Fibroblast of peridontal ligament (primary cell): ENCODE data around the gene CCDC192.
"Not testable (repeated sequence)": the region's sequence is repeated elsewhere in the genome, so short reads cannot be mapped to it uniquely, and the experiment has no call there.

Source experiments
- DNase-seq: peaks from one replicate; pipeline ENCODE4 v3.0.0-alpha.2; 2010; ENCODE audit errors: extremely low read depth

The CCDC192 gene

DNA sequence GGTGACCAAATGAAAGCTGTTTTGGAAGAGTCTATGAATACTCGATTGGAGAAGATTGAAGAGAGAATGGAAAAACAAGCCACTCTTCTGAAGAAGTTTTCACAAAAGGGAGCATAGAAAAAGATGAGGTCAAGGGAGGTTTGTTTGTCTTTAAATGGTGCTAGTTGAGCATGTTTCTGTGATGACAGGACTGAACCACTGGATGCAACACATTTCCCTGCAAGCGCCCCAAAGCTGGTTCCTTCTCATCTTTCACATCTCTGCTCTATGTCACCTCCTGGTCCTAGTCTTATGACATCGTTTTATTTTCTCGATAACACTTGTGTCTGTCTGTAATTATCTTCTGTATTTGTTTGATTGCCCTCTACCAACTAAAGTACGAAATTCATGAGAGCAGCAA, 3.8 kb upstream of the CCDC192 start:
- no peak for DNase-seq

DNA sequence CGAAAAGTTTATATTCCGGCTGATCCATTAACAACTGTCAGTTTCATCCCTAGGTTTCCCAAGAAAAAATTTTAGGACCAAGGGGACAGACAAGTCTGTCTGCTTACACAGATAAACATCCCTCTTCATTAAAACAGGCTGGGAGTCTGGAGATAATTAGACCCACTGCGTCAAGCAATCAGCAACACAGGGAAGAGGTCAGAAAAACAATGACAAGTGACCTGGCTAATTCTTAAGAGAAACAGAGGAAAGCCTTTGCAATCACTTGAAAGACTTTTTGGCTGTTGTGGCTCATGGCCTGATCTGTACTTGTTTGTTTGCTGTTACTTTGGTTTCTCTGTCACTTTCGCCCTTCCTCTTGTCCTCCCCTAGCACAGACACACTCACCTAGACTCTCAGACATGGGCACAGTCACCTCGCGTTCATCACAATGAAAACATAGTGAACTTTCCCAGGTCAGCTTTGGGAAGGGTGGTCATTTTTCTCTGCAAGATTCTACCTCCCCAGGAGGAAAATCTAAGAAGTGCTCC, 2.9 kb upstream of the CCDC192 start:
- DNase-seq = no peak

DNA sequence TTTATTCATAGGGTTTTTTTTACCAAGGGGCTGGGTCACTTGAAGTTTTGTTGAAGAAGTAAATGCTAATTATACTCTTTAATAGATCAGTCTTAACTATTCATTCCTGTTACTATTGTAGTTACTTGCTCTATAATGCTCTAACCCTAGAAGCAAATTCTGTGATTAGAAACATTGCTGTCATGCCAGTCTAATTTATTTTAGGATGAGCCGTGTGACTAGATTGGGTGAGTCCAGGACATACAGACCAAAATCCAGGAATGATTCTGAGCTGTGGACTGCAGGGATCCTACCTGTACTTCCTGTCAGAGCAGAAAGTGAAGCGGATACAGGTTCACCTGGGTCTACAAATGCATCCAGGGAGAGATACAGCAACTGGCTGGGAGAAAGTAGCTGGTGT, 757 bp upstream of the CCDC192 start:
- no peak for DNase-seq

DNA sequence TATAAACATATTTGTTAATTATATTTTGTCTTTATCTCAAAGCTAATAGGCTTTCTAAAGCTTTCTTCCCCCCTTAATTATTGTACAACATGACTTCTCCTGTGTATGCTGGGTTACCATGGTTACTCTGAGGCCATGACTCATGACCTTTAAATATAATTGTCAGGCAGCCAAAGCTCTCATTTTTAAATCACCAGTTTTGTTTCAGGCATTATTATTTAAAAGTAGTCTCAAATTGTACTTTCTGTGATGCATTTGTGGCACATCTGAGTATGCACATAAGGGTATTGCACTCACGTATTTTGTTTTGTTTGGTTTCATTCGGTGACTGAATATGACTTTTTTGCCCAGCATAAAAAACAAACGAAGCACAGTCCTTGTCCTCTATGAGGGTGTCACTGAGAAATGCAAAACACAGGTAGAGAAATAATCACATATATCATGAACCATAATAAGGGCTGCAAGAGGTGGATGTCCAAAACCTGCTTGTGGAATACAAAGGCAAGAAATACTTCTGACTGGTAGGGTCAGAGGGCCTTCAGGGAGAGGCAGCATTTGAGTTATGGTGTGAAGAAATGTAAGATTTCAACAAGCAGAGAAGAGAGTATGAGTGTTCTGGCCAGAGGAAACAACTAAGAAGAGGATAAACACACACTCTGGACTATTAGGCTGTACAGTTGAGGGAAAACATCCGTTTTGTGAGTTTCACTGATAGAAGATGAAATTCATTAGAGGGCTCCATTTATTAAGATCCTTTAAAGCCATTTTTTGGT, 2.1 kb downstream of the CCDC192 start:
- peak; percentile 91 for DNase-seq

DNA sequence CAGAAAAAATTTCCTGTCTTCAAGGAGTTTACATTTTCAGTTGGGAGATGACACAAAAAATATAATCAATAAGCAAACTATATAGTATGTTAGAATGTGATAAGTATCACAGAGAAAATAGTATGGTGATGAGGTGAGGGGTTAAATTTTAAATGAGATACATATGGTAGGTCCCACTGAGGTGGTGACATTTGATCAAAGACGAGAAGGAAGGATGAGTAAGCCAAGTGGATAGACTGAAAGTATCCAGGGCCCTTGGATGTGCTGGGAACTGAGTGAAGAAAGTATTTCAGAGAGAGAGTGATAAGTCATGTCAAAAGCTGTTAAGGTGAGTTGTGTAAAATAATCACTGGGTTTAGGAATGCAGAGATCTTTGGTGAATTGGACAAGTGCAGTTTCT, 3.5 kb downstream of the CCDC192 start:
- DNase-seq = no peak

DNA sequence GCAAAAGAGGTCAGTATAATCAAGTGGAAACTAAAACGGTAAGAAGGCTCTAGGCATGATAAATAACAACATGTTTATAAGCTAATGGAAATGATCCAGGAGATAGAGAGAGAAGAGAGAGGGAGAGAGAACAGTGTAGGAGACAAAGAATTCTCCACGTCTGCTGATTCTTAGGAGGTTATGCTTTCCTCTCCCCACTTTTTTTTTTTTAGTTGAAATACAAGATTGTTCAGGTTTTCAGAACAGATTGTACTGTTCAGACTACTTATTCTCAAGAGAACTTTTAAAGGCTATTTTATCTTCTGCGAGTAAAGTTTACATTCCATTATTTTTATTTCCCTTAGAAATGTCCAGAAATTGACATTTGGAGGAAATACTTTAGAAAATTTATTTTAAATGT, 4.0 kb downstream of the CCDC192 start:
- no peak for DNase-seq

DNA sequence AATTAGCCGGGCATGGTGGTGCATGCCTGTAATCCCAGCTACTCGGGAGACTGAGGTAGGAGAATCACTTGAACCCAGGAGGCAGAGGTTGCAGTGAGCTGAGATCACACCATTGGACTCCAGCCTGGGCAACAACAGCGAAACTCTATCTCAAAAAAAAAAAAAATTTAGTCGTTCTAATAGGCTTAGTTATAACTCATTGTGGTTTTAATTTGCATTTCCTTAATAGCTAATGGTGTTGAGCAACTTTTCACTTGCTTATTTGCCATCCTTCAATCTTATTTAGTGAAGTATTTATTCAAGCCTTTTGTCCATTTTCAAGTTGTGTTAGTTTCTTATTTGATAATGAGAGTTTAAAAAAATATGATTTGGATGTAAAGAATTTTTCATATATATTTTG, 9.9 kb downstream of the CCDC192 start:
- DNase-seq = not testable (repeated sequence)

DNA sequence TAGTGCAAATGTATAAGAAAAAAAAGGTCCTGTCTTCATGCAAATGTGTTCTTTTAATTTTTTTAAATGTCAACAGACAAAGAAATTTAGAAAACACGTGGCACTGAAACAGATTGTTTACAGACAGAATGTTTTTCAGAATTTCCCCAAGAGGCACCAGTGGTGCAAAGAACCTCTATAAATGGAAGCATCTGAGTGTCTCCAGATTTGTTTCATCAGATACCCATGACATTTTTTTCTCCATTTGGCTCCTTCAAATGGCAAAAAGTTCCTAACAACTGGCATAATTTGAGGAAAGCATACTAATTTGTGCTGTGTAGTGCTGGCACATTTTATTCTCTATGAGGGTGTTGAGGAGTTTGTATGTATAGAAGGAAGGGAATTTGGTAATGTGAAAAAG, 15.0 kb downstream of the CCDC192 start:
- DNase-seq = no peak

DNA sequence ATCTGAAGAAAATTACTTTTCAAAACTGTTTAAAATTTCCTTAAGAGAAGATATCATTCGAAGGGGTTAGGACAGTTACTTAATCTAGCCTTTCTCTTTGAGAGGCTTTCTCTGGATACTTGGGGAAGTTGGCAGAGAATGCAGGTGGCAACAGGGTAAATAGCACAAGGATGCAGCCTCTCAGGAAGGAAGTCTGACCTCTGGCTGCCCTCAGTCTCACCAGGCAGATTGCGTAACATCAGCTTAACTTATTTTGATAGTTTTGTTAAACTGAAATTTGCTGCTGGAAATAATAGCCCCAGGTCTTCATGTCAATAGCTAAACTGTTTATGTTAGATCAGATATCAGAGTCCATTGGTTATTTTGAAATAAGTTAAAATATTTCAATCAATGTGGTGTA, 20.4 kb downstream of the CCDC192 start:
- no peak for DNase-seq

DNA sequence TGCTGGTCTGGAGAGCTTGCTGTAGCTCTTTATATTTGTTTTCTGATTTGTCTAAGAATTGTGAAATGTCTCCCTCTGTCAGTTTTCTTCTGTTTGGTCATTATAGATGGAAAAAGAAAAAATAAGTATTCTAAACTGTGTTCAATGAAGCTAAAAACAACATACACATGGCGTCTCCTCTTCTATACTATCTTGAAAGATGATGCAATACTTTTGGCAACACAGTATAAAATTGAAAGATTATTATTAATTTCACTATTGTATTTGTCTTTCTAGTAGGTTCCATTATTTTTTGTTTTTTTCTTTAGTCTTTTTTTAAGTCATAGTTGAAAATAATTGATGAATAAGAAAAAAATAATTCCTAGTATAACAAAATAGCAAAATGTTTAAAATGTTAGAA, 22.5 kb downstream of the CCDC192 start:
- DNase-seq = no peak

DNA sequence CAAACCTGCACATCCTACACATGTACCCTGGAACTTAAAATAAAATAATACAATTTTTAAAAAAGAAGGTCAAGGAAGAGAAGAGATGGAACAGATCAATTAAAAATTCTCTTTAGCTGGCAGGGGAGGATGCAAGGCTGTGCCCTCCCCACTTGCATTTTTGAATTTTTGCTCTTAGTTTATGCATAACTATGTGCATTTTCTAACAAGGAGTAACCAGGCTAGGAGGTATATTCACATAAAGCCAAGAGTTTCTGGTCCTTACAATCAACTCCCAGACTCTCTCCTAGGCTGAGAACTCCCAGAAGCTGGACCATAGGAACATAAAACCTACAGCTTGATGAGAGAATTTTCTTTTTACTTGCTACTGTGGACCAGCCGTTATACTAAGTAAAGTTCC, 29.8 kb downstream of the CCDC192 start:
- no peak for DNase-seq

DNA sequence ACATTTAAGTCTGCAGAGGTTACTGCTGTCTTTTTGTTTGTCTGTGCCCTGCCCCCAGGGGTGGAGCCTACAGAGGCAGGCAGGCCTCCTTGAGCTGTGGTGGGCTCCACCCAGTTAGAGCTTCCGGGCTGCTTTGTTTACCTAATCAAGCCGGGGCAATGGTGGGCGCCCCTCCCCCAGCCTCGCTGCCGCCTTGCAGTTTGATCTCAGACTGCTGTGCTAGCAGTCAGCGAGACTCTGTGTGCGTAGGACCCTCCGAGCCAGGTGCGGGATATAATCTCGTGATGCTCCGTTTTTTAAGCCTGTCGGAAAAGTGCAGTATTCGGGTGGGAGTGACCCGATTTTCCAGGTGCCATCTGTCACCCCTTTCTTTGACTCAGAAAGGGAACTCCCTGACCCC, 36.2 kb downstream of the CCDC192 start:
- not testable (repeated sequence) for DNase-seq

DNA sequence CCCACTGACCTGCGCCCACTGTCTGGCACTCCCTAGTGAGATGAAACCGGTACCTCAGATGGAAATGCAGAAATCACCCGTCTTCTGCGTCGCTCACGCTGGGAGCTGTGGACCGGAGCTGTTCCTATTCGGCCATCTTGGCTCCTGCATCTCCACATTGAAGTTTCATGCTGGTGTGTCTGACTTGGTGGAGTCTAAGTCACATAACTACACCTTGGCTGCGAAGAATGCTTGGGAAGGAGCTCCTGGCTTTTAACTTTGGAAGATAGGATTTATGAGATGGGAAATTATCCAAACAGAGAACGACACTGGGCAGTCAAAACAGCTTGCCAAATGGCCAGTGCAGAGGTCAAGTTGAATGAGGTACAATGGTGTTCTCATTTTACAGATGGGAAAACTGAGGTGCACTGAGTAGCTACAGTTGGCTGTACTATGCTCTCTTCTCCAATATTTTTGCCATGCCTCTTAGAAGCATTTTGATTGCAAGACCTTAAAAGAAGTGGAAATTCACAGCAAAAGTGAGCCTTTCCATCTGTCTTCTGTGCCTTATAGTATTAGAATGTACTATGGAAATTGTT, 36.7 kb downstream of the CCDC192 start:
- no peak for DNase-seq

DNA sequence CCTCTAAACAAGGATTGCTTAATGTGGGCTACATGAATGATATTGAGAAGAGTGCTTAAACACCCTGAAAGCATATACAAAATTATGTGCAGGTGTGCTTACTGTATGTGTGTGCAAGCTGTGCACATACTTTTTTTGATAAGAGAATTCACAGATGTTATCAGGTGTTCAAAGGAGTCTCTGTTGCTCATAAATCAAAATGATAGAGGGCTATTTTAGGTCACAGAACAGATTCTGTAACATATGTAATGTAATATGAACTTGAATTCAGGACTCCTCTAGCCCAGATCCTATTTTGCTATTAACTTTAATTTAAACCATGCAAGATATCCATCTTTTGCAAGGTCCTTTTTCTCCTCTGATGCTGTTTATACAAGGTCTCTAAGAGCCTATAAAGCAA, 38.2 kb downstream of the CCDC192 start:
- DNase-seq = no peak

DNA sequence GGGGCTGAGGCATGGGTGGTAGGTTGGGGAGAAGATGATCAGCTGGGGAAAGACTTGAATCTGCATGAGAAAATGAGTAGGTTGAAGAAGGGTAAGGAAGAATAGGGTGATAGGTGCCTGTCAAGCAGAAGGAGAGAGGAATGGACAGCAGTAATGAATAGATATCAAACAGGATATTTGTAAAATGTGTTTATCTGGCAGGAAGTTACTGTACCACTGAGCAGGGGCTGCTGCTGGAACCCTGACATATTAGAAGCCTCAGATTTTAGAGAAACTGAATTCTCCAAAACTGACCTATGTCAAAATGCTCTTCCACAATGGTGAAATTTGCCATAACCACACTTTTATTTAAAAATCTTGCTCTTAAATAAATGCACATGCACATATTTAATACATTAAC, 41.0 kb downstream of the CCDC192 start:
- no peak for DNase-seq

DNA sequence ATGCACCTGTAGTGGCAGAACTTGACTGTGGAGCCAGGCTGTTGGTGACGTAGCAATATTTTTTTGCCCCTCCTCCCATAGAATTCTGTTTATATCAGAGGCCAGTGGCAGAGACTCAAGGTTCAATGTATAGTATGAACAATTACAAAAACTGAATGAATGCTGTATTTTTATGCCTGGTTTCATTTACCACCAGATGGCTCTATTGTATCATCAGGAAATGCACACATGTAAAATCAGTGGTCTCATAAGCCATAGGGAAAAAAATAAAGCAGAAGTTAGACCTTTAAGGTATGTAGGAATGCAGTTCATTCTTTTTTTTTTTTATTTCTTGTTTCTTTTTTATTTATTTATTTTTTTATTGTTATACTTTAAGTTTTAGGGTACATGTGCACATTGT, 43.6 kb downstream of the CCDC192 start:
- peak; percentile 53 for DNase-seq

DNA sequence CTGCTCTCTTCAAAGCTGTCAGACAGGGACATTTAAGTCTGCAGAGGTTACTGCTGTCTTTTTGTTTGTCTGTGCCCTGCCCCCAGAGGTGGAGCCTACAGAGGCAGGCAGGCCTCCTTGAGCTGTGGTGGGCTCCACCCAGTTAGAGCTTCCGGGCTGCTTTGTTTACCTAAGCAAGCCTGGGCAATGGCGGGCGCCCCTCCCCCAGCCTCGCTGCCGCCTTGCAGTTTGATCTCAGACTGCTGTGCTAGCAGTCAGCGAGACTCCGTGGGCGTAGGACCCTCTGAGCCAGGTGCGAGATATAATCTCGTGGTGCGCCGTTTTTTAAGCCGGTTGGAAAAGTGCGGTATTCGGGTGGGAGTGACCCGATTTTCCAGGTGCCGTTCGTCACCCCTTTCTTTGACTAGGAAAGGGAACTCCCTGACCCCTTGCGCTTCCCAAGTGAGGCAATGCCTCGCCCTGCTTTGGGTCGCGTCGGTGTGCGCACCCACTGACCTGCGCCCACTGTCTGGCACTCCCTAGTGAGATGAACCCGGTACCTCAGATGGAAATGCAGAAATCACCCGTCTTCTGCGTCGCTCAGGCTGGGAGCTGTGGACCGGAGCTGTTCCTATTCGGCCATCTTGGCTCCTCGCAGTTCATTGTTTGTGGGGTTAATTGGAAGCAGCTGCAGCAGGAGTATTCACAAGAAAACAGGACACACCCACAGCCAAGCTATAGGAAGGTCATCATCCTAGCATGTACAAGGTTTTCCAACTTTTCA, 49.5 kb downstream of the CCDC192 start:
- peak; percentile 6 for DNase-seq

DNA sequence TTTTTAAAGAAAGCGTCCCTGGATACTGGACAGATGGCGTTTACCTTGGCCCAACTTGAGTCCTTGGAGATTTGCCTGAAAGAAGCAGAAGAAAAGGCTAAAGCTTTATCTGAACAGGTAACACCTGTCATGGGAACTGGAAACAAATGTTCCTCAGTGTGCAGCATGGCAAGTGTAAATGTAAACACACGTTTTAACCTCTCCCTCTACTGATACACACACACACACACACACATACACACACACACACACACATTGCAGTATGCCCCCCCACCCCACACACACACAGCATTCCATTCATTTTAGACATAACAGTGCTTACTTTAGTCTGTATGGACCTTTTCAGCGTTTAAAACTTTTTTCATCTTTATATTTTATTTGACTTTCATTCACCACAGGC, 51.1 kb downstream of the CCDC192 start:
- DNase-seq = no peak

DNA sequence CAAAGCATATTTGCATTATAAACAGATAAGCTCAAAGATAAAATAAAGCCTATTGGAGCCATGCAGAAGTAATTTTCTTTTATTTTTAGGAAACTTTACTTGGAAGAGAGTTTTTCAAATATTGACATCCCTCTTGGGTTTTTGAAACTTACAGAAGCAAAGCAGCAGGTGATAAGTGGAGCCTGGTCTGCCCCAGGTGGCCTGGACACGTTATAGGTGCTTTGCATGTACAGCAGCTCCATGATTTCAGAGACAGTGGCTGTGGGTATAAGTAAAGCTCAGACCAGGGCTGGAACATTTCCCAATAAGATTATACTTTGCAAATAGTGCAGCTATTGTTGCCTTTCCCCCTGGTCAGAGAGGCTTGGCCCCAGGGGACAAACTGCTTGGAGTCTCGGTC, 51.5 kb downstream of the CCDC192 start:
- DNase-seq = no peak

DNA sequence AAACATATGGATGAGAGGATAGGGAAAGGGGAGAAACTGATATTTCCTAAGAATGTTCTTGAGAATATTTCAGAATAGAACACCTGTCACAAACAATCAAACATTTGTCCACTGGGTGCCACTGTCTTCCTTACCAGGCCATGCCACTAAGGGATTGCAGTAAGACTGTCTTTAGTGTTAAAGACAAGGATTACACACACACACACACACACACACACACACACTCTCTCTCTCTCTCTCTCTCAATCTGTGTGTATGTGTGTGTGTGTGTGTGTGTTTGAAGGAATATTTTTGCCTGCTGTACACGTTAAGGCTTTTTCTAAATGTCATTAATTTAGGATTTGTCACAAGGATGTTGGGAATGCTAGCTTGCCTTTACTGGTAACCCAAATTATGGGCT, 54.4 kb downstream of the CCDC192 start:
- DNase-seq = peak; percentile 63

DNA sequence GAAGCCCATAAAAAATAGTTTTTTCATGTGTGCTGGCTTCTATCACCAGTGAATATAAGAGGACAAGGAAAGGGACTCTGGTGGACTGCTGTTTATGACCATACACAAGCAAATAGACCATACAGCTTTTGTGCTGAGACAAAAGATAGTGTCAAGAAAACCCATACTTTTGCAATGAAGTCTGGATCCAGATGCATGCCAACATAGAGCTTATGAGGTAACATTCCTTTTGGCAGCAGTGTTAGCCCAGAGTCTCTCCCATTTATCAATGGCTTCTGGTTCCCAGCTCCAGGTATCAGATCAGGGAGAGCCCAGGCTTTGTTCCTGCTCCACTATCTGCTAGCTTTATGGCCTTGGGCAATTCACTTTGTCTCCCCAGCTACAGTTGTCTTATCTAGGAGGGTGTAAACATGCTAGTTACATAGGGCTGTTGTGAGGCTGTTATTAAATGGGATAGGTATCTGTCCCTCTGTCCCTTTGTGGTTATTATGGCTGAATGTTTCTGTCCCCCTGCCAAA, 55.6 kb downstream of the CCDC192 start:
- no peak for DNase-seq

DNA sequence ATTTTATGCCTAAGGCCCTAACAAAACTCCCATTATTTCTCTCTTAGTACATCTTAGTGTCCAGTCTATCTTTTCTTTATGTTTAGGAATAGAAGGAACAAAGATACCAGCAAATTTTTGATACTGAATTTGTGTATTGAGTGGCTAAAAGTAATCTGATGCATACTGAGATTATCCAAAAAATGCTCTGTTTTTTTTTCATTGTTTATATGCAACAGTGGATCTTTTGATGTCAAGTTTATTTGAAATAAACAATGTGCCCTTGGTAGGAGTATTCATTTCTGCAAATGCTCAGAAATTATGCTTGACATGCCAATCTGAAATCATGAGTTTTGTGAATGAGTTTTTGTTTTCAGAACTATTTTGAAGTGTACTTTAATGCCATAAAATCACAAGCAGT, 58.7 kb downstream of the CCDC192 start:
- no peak for DNase-seq

DNA sequence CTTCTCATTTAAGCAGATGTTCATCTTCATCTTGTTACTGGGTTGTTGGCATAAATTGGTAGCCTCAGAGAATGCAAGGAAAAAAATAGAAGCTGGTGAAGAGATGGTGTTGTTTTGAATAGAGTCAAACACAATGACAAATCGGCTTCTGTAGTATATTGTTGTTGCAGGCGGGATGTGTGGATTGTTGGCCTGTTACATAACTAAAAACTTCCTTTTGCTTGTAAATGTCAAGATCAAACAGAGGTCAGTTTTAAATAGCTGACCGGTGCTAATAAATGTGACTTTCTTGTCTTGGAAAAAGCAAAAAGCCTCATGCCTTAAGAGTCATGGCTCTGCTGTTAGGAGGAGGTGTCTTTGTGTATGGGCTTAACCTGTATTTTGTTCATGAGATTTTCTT, 59.2 kb downstream of the CCDC192 start:
- DNase-seq = no peak
